HG03196 (cell line): ENCODE measurements around the gene SPATA16.
"Not testable (repeated sequence)": the region's sequence is repeated elsewhere in the genome, so short reads cannot be mapped to it uniquely, and the experiment has no call there.

Source experiments
- ATAC-seq: cut with Tn5 transposase; IDR thresholded peaks from one replicate; pipeline ENCODE4 v1.9.1; 2021; ENCODE audit not compliant: unreplicated experiment

The SPATA16 gene

GRCh38 chr3:173064631-173065030 is 76.4 kb downstream of the SPATA16 start:
- ATAC-seq, result no peak

- no peak for ATAC-seq
Measured at GRCh38 chr3:173058229-173058628, 82.8 kb downstream of the SPATA16 start.

DNA sequence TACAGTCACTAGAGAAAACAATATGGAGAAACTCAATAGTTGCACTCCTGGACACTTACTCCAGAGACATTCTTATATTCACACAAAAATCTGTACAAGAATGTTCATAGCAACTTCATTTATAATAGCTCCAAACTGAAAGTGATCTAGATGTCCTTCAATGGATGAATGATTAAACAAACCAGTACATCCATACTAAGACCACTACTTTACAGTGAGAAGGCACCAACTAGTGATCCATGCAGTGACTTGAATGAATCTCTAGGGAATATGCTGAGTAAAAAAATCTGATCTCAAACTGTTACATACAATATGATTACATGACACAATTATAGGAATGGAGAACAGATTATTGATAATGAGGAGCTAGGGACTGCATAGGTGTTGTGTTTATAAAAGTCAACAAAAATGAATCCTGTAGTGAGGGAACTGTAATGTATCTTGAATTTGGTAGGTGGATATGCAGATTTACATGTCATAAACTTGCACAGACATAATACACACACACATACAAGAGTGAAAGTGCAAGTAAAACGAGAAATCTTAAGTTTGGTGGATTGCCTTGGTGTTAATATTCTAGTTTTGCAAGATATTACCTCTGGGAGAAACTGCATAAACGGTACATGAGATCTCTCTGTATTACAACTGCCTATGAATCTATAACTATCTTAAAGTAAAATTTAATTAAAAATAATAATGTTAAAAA is 85.7 kb downstream of the SPATA16 start:
- ATAC-seq, result no peak

DNA sequence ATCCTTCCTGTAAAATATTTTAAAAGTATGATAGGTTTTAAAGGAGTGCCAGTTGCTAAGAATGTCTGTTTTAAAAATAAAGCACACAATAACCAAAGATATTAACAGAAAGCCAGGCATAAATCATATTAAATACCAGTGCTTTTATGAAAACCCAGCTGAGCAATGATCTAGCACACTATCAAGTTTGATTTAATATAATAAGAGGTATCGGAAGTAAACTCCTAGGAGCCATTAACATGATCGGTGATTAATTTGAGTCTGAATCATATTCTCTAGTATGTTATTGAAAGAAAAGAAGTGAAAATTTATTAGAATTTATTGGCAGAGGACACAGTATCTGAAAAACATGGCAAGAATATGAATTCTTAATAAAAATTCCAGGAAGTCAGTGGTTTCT is 91.7 kb downstream of the SPATA16 start:
- ATAC-seq, result no peak

DNA sequence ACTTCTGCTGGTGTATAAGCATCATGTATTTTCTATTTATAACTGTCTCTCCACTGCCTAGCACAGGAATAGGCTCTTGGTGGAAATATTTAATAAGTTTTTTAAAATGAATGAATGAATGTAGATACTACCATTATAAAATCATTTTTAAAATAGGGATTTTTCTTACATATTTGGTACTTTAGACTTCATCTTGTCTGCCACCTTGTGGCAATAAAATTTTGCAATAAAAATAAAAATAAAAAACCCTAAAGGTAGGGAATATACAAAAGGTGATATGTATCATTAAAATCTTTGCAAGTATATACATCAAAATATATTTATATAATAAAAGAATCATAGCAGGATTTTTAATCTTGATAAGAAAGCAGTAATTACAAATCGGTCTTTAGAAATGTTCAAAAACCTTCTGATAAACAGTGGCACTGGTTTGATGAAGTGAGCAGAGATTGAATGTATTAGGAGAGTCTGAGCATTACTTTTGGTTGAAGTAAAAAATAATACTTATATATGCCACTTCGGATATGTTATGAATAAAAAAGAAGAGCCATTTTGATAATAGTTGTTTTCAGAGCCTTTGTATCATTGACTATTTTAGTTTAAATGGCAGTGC is 95.2 kb downstream of the SPATA16 start:
- ATAC-seq, result no peak

- no peak for ATAC-seq
Measured at GRCh38 chr3:173044998-173045397, 96.0 kb downstream of the SPATA16 start.

DNA sequence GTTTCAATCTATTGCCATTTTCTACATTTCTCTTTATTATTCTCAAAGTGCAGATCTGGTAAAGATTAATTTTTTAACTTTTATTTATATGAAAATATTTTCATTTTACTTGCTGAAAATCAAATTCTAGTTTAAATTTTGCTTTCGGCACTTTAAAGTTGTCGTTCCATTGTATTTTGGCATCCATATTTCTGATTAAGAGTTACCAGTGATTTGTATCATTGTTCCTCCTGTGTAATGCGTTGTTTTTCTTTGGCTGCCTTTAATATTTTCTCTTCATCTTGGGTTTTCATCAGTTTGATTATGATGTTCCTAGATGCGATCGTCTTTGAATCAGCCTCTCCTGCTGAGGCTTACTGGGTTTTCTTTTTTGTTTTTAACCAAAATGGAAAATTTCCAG is 97.3 kb downstream of the SPATA16 start:
- no peak for ATAC-seq

DNA sequence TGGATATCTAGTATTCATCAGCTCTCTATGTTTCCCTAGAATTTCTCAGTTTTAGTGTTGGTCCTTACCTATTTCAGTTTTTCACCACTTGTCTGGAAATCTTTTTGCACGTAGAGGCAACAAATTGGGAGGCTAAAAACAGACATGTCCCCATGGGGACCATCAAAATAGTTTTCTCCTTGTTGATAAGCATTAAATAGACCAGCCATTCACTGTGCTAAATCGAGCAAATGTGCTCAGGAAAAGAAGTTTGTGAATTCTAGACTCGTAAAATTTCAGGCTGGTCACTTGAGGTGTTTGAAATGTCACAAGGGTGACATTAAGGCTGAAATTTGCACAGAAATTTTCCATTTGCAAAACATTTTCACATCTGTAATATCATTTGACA is 102.6 kb downstream of the SPATA16 start:
- no peak for ATAC-seq

GRCh38 chr3:173037840-173038483 is 103.1 kb downstream of the SPATA16 start:
- ATAC-seq, result no peak

DNA sequence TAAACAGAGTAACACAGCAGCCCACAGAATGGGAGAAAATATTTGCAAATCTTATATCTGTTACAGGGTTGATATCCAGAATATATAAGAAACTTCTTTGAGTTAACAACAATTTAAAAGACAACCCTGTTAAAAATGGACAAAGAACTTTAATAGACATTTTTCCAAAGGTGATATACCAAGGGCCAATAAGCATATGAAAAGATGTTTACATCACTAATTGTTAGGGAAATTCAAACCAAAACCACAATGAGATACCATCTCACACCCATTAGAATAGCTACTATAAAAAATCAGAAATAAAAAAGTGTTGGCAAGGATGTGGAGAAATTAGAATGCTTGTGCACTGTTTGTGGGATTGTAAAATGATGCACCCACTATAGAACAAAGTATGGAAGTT is 110.8 kb downstream of the SPATA16 start:
- no peak for ATAC-seq

DNA sequence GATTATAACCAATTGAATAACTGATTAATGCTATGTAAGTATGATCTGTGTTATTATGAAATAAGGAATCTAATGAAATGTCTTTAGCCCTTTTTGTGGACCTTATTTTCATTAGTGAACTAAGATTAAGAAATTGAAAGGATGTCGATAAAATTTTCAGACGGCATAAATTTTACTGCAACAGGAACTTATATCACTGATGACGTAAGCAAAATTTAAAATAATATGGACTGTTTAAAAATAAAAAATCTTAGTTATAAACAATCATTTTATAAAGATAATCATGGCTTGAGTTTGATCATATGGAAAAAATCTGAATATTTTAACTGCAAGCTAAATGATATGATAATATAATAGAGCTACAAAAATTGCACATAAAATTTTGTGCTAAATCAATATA is 112.7 kb downstream of the SPATA16 start:
- no peak for ATAC-seq

- no peak for ATAC-seq
Measured at GRCh38 chr3:173027429-173027828, 113.6 kb downstream of the SPATA16 start.

DNA sequence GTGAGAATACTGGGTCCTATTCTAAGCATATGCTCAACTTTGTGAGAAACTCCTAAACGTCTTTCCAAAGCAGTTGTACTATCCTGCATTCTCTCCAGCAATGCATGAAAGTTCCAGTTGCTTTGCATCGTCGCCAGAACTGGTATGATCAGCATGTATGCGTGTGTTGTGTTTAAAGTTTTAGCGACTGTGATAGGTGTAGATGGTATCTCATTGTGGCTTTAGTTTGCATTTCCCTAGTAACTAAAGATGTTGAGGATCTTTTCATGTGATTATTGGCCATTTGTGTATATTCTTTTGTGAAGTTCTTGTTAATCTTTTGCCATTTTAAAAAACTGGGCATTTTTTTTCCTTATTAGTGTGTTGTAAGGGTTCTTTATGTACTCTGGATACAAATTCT is 115.1 kb downstream of the SPATA16 start:
- no peak for ATAC-seq

- ATAC-seq, result no peak
Measured at GRCh38 chr3:173021547-173022185, 119.4 kb downstream of the SPATA16 start.

DNA sequence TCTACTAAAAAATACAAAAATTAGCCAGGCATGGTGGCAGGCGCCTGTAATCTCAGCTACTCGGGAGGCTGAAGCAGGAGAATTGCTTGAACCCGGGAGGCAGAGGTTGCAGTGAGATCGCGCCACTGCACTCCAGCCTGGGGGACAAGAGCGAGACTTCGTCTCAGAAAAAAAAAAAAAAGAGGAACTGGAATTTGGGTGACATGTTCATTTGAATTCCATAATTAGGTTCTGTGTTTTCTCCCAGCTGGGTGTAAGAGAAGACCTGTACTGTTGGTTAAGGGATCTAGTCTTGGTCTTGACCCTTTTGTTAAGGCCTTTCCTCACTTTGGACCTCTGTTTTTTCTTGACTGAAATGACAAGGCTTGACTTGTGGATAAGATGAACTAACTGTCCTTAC is 120.9 kb downstream of the SPATA16 start:
- not testable (repeated sequence) for ATAC-seq

- no peak for ATAC-seq
Measured at GRCh38 chr3:173019378-173019777, 121.7 kb downstream of the SPATA16 start.

DNA sequence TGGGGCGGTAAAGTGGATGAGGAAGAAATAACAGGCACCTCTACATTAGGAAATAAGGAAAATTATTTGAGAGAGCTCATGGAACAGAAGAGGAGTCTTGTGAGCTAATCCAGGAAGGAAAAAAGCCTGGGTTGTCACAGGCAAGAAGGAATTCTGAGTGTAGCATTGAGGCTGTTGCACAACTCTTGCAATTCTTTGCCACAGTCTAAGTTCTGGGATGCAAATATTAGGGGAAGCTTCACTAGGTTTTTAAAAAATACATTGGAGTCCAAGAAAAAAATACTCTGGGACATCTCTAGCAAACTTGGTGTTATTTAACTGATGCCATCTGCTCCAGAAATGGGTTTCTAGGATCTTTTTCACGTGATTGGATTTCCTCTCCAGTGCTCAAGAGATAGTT is 122.3 kb downstream of the SPATA16 start:
- ATAC-seq, result no peak

DNA sequence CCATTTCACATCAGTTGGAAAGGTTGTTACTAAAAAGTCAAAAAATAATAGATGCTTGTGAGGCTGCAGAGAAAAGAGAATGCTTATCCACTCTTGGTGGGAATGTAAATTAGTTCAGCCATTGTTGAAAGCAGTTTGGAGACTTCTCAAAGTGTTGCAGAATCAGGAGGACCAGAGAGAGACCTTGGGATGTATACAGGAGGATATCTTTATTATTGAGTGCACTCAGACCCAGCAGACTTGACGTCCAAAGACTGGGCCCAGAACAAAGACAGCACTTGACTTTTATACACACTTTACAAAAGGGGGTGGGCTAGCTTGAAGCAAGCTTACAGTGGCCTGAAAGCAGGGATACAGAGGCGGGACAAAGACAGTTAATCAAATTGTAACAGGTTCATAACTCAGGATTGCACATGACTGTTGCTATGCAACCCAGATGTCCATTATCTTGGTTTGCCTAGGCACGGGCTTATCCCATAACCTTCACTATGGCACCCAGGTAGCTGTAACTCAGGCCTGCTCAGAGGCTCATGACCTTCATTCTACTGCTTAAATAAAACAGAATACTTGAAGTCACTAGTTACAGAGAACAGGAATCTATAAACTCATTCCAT is 127.7 kb downstream of the SPATA16 start:
- ATAC-seq, result no peak

- no peak for ATAC-seq
Measured at GRCh38 chr3:173009410-173009809, 131.6 kb downstream of the SPATA16 start.

- ATAC-seq, result no peak
Measured at GRCh38 chr3:173008978-173009377, 132.1 kb downstream of the SPATA16 start.

DNA sequence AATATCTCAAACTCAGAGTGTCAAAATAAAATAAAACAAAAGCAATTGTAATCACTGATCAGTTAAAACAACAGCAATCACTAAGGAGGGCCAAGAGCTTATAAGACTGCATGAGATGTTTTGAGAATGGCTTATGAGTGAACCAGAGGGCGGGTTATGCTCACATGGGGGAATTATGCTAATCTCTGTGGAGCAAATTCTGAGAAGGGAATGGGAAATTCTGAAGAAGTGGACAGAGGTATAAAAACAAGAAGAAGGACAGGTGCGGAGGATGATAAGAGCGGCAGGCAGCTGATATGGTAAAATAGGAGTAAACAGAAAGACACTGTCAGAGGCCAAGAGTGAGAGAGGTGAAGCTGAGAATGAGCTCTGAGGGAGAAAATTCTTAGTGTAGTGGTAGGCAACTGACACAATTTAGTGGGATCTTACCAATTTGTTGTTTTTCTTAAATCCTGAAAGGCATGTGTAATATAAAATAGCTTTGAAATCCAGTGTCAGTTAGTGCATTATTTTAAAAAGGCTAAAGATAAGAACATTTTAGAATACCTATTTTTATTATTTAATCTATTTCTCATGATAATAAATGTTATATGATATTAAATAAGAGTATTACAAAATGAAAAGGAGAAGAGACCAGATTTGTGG is 133.8 kb downstream of the SPATA16 start:
- ATAC-seq, result no peak
